AG09319 (cell line): ENCODE data around the gene EXTL1.

Experiments
- DNase-seq: peaks from one replicate; pipeline ENCODE4 v3.0.0-alpha.2; 2010; ENCODE audit warnings: low read depth; ENCODE audit errors: extremely low read depth
- CTCF ChIP-seq: IDR thresholded peaks from 2 replicates; pipeline ENCODE4 v1.5.1; 2011; ENCODE audit warnings: low read depth, mild to moderate bottlenecking, inconsistent platforms, low read length, moderate library complexity

The EXTL1 gene

GRCh38 chr1:26021647-26022403 is at the start of gene EXTL1:
TSS of gene EXTL1 (plus strand) at chr1:26021775. CDS start at chr1:26022647, 872 bp downstream.
- no peak for TF ChIP-seq CTCF
- DNase-seq: no peak

GRCh38 chr1:25971811-25972180 is 49.8 kb upstream of the EXTL1 start:
- DNase-seq: no peak
- no peak for TF ChIP-seq CTCF

GRCh38 chr1:25973610-25974321 is 47.8 kb upstream of the EXTL1 start:
- no peak for DNase-seq

GRCh38 chr1:25977801-25978200 is 43.8 kb upstream of the EXTL1 start:
- no peak for TF ChIP-seq CTCF
- no peak for DNase-seq

More at GRCh38 chr1:25973610-25974321, 47.8 kb upstream of the EXTL1 start:
- TF ChIP-seq CTCF: no peak

- no peak for DNase-seq
- no peak for TF ChIP-seq CTCF
Measured at GRCh38 chr1:25978403-25978802, 43.2 kb upstream of the EXTL1 start.

GRCh38 chr1:25979210-25979609 is 42.4 kb upstream of the EXTL1 start:
- DNase-seq: no peak
- no peak for TF ChIP-seq CTCF

- TF ChIP-seq CTCF: no peak
- DNase-seq: no peak
Measured at GRCh38 chr1:25985171-25985570, 36.4 kb upstream of the EXTL1 start.
